Hepatic stellate cell (primary cell): Measurements from ENCODE around the gene MOCS3.
"Not testable (repeated sequence)": the region's sequence is repeated elsewhere in the genome, so short reads cannot be mapped to it uniquely, and the experiment has no call there.

Experiments used
- DNase-seq: peaks from one replicate; pipeline ENCODE4 v3.0.0; 2011; ENCODE audit warnings: low spot score

MOCS3 gene

DNA sequence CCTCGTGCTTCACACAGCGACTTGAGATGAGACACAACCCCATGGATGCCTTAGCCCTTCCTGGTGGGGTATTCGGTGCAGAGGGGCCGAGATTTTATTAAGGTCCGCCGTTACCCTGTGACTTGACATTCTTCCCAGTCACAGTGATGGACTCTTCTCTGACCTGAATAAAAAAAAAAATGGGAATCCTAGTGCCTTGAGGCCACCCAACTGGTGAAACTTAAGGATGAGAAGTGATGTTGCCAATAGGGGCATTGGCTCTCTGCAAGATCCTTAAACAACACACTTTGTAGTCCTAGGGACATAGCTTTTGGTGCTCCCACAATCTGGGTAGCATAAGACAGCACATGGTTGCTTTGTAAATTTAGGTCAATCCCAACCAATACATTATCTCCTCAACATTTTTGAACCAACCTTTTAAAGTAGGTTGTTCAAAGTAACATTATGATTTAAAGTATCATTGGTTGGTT is 26.6 kb upstream of the MOCS3 start:
- DNase-seq = no peak

DNA sequence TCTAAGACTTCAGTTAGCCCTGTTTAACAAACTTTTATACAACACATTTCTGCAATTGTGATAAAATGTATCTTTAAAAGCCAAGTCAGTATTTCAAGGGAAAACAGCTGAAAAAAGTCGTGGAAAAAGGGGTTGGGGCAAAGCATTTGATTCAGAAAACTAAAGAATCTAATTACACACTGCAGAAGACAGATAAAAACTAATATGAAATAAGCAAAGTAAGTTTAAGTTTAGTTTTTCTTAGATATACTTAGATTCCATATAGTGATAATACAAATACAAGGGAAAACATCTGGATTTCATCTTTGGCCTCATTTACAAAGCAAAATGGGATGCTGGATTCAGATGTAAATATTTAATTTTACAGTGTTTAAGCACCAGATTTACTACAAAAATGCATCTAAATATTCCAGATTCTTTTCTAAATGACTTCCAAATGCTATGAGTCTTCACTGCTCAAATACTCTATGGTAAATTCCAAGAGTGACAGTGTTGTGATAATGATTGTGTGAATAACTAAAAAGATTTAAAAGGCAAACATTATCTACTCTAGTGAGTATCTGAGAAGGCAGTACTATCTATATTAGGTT is 25.8 kb upstream of the MOCS3 start:
- no peak for DNase-seq

DNA sequence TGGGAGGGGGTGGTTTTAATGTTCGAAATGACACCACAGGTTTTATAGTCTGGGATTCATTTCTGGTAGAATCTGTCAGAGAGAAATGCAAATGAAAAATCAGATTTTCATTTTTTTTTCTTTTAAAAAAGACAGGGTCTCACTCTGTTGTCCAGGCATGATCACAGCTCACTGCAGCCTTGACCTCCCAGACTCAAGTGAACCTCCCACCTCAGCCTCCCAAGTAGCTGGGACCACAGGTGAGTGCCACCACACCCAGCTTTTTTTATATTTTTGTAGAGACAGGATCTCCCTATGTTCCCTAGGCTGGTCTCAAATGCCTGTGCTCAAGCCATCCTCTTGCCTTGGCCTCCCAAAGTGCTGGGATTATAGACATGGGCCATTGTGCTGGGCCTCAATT is 25.0 kb upstream of the MOCS3 start:
- DNase-seq = no peak

DNA sequence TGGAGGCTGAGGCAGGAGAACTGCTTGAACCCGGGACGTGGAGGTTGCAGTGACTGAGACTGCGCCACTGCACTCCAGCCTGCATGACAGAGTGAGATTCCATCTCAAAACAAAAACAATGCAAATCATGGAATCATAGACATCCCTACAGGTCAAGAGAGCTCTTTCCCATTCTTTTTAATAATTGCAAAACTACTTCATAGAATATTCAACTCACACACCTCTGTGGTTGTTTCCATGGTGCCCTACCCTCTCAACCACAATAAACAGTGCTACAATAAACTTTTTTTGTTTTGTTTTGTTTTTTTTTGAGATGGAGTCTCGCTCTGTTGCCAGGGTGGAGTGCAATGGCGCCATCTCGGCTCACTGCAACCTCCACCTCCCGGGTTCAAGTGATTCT is 15.5 kb upstream of the MOCS3 start:
- DNase-seq = no peak

DNA sequence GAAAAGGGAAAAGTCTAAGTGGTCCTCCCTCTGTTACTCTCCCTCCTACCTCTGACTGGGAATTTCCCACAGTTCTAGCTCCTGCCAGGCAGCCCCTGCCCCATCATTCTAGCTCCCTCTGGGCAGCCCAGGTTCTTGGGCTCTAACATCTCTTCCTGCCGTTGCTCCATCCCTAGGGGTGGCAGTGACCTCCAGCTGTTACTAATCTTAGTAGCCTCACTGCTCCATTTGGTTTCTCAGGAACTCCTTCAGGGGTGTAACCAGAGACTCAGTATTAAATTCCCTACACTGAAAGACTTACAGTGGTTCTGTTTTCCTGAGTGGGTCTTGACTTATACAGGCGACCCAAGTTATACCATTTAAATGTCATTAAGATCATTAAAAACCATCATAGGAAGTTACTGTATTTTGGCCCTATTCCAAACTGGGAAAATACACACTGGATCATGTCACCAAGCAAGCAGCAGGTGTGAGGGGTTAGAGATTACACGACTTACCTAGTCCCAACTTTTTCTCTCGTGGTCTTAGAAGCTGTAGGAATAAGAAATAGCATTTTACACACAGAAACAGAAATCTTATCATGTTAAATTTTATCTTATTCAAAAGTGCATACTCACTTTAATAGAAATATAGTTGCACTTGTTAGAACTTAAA is 10.4 kb upstream of the MOCS3 start:
- DNase-seq = no peak

DNA sequence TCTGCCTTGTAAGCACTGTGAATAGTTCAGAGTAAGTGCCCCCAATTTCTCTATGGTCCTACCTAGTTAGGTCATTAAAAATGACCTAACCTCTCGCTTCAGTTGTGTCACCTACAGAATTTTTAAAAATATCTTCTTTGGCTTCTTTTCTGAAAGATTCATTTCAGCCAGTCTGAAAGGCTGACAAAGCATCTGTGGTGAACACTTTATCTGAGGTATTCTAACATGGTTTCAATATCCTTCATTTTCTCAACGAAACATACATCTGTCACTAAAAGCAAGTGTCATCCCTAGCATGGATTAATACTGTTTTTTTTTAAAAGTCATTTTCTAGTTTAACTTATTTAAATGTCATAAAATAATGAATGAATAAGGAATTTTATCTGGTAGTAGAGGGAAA is 5.4 kb upstream of the MOCS3 start:
- no peak for DNase-seq

DNA sequence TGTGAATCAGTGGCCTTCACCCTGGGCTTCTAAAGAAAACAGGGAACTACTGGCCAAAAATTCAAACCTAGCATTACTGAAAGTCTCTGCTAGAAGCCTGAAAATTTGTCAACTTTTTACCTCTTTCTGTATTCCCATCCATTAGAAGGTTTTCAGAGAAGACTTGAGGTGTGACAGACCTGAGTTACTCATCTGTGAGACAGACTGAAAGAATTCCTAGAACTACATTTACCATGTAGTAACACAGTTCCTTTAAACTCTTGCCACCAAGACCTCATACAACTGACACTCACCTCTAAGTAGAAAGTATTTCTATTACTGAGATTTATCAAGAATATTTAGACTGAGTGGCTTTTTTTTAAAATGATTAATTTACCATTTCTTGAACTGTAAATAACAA is 4.8 kb upstream of the MOCS3 start:
- no peak for DNase-seq

DNA sequence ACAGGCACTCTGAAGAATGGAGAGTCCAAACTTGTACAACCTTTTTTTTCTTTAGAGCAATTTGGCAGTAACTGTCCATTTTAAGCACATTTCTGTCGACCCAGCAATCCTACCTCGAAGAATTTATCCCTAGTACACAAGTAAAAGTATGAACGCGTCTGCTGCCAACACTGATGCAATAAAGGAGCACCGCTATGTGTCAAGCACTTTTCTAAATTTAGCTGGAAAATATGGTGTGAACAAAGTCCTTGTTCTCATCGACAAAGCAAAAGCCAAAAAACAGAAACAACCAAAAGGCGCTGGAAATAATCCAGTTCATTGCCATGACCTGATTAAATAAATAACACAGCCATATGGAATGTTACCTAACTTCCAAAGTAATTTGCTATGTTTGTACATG is 1.3 kb upstream of the MOCS3 start:
- no peak for DNase-seq

DNA sequence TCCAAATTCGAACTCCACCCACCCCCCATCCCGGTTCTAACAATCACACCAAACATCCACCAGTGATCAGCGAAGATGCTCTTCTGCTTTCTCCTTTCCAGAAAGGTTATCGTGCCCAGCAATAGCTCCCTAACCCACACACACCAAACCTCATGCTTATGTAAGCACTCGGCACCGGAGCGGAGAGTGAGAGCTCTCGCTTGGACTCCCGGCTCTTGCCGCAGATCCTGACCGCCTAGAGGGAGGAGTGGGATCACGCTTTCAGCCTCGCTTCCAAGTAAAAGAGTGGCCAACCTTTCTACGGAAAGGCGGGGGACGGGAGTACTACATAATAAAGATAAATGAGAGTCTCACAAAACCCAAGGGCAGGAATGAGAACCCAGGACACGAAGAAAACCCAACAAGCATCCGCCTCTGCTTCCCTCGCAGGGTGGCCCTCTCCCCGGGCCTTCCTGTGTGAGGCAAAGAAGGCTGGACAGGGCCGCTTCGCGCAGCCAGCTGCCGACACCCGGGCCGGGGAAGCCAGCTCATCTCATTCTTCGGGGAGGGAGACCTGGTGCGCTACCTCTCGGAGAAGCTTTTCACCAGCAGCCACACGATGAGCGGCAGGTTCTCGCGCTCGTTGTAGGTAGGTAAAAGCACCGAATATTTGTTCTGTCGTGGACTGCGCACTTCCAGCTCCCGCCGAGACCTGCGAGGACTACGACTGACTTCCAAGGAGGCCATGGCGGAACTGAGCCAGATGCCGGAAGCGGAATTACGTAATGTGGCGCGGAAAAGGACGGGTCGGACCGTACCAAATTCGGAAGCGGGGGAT is 612 bp upstream of the MOCS3 start, which contains the start of gene DPM1:
Gene DPM1 (minus strand): TSS at position 735 of the 817 bp plus-strand sequence. CDS start 9 bp downstream, at position 726.
- peak; percentile 73 for DNase-seq

DNA sequence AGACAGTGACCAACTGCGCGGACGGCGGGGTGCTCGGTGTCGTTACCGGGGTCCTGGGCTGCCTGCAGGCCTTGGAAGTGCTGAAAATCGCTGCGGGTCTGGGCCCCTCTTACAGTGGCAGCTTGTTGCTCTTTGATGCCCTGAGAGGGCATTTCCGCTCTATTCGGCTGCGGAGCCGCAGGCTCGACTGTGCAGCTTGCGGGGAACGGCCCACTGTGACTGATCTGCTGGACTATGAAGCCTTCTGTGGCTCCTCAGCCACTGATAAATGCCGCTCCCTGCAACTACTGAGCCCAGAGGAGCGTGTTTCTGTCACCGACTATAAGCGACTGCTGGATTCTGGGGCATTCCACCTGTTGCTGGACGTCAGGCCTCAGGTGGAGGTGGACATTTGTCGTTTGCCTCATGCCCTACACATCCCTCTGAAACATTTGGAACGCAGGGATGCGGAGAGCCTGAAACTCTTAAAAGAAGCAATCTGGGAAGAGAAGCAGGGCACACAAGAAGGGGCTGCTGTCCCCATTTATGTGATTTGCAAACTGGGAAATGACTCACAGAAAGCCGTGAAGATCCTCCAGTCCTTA is 1.0 kb downstream of the MOCS3 start:
- no peak for DNase-seq

DNA sequence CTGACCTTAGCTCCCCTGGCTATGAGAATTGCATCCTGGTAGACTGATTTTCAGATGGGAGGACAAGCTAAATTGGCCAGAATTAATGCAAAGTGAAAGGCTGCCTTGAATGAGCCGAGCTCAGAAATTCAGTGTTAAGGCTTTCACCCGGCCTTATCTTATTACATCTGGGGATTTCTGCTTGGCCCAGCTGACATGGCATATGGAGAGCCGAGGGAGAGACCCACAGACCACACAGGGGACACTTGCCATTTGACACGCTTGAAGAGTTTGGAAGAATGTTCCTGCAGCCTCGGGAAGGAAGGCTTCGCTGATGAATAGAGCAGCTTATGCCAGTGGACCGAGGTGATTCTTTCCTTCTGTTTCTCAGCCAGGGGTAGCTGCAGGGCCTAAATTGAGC is 9.0 kb downstream of the MOCS3 start:
- no peak for DNase-seq

DNA sequence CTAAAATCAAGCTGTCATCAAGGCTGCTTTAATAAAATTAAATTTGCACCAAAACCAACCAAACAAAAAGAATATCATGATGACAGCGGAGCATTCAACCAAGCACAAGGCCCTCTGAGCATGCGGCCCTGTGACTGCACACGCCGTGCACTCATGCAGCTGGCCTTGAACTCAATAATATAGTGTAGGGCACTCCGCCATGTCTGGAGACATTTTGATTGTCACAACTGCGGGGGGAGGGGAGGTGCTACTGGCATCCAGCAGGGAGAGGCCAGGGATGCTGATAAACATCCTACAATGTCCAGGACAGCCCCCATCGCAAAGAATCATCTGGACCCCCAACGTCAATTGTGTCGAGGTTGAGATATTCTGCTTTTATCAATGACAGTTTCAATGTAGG is 9.7 kb downstream of the MOCS3 start:
- DNase-seq = no peak

DNA sequence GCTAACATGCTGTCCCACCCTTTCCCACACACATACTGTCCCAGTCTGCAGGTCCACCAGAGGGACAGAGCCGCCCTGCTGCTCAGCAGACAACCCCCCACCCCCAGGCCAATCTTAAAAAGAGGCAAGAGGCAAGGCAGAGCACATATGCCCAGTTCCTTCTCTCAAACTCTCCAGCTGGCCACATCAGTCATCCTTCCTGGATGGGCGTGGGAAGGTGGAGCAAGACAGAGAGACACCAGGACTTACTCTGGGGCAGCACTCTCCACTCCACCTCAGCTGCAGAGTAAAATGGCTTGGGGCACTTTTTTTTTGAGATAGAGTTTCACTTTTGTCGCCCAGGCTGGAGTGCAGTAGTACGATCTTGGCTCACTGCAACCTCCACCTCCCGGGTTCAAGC is 10.8 kb downstream of the MOCS3 start:
- DNase-seq = no peak

DNA sequence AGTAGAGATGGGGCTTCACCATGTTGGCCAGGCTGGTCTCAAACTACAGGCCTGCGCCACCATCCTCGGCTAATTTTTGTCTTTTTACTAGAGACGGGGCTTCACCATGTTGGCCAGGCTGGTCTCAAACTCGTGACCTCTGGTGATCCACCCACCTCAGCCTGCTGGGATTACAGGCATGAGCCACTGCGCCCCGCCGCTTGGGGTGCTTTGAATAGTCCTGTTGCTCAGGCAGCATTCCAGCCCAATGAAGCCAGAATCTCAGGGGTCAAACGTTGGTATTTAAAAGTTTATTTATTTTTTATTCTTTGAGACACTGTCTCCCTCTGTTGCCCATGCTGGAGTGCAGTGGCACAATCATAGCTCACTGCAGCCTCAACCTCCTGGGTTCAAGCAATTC is 11.3 kb downstream of the MOCS3 start:
- no peak for DNase-seq

DNA sequence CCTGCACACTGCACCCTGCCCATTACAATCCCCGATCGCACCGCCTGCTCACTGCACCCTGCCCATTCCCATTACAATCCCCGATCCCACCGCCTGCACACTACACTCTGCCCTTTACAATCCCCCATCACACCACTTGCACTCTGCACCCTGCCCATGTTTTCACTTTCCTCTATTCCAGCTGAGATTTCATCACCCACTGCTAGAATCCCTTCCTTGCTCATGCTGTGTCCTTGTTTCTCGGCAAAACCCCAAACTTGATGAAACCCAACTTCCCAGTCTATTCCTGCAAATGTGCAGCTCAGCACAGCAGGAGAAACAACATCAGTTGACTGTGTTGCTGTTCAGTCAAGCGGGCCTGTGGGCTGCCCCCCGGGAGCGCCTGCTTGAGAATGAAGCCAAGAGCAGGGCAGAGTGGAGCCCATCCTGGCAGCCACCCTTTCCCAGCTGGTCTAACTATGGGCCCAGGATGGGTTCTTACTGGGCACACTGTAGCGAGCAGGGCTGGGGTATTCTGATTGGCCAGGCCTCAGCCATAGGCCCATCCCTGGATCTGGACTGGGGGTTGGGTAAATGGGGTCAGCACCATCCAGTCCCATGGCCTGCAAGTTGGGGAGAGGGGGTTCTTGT is 17.2 kb downstream of the MOCS3 start:
- DNase-seq = no peak

DNA sequence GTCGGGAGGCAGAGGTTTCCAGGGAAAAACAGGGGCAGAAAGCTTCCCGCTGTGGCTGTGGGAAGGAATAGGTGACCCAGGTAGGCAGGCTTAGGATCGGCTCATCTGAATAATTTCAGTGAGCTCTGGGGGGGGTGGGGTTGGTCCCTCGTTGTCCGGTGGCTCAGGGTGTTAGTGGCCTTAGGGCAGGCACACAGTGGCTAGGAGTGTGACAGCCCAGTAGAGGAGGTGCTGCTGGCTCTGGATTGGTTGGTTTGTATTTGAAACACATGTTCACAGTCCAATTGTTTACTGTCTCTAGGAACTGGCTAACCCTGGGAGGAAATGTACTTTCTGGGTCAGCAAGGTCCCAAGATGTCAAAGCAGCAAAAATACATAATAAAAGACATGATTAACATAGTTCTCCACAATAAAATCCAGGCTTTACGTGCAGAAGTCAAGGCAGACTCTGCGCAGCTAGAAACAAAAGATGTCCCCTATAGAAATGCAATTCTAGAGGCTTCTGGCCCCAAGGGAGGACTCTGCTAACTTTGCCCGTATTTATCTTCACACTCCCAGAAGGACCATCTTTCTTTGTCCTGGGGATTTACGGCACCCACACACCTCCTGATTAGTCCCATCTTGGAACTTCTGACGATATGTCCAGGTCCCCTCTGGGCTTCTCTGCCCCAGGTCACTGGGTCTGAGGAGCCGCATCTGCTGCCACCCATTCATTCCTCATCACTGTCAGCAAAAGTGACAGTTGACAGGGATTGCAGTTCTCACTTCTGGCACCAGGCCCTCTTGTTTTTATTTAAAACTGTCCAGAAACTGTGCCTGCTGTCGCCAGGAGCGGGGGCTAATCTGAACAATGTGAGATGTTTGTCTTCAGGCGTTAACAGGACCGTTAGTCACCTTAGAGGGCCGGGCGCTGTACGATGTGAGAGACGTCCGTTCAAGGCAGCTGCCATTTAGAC is 18.7 kb downstream of the MOCS3 start:
- no peak for DNase-seq

DNA sequence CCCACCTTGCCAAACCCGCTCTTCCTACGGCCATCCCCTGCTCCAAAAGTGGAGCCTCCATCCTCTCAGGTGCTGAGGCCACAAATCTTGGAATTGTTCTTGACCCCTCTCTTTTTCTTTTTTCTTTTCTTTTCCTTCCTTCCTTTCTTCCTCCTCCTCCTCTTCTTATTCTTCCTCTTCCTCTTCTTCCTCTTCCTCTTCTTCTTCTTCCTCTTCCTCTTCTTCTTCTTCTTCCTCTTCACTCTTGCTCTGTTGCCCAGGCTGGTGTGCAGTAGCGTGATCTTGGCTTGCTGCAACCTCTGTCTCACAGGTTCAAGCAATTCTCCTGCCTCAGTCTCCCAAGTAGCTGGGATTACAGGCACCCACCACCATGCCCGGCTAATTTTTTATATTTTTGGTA is 19.9 kb downstream of the MOCS3 start:
- not testable (repeated sequence) for DNase-seq

DNA sequence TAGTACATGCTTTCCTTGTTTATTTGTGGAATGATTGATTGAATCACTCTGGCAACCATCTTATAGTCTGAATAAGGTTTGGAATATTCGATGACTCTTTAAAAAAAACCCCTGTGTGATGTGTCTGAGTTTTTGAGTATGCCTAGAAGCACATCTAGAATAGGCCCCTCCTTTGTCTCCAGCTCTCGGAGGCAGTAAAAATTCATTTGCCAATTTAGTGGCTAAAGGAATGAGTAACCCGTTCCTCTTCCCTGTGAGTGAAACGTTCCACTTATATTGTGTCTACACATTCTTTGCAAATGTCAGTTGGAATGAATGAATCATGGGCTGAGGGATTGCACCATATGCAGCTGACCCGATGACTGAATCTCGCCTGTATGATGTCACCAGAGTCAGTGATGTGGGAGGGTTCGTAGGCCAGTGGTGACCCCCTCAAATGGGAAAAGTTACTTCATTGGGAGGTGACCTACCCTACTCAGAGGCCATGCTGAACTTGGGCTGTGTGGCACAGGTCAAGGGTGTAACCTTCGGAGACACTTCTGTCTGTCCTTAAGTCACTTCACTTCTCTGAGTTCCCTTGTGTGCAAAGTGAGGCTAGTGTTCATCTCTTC is 21.6 kb downstream of the MOCS3 start:
- DNase-seq = peak; percentile 94

DNA sequence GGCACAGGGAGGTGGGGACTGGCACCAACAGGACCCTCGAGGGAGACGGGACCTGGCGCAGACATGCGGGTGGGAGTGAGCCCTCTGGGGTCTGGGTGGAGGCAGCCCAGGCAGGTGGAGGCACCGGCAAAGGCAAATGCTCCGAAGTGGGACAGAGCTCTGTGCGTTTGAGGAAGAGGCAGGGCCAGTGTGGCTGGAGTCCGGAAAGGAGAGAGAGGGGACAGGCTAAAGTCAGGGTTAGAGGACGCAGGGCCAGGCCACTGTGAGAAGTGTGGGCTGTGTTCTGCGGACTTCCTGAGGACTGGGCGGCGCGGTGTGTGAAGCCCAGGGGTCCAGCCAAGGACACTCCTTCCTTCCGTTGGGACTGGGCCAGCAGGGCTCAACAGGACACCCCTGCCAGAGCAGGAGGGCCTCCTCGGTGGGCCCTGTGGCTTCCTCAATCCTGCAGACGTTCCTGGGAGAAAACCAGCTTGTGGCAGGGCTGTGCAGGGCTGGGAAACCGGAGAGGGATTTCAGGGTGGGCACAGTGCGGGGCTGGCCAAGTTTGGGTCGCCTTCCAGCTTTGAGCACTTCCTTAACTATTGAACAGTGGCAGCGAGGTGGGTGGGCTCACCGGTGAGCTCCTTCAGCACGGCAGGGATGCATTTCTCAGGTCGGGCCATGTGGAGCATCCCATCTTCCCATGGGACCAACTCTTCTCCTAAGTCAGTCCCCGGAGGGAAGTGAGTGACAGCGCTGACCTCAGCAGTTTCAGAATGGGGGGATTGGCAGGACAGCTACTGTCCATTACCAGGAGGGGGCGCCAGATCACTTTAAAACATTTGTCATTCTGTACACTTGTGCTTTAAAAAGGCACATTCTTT is 22.5 kb downstream of the MOCS3 start:
- DNase-seq = peak; percentile 65

DNA sequence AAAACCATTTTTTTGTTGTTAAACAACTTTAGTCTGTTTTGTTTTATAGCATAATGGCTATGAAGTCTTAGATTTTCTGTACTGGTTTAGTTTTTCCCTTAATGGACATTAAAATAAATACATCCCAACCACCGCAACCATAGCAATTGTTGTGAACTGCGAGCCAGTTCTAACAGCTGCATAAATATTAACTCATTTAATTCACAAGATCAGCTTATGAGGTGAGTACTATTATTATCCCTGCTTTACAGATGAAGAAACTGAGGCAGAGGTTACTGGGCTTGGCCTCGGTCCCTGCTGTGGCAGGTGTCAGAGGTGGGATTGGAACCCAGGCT is 23.1 kb downstream of the MOCS3 start:
- no peak for DNase-seq
